HFFc6 (cell line): ENCODE measurements around the gene KIF18B. TPM values are rescaled to one million over a fixed set of nuclear protein-coding genes. Genes with fewer than 3 reads are reported as not detected.
A peak's percentile ranks its signal among the peaks of the same experiment; 100 is the strongest.

ENCODE experiments used
- DNase-seq: peaks from one replicate; pipeline ENCODE4 v3.0.0-alpha.2; 2018
- H3K27ac Mint-ChIP-seq: 2 replicates; pipeline ENCODE4 v1.8.0; 2020; ENCODE audit warnings: mild to moderate bottlenecking, mixed read lengths
- H3K27me3 Mint-ChIP-seq: 2 replicates; pipeline ENCODE4 v1.8.0; 2021; ENCODE audit warnings: mild to moderate bottlenecking, moderate library complexity, mixed read lengths; ENCODE audit not compliant: insufficient read depth
- H3K36me3 Mint-ChIP-seq: 2 replicates; pipeline ENCODE4 v1.8.0; 2021; ENCODE audit warnings: low read depth, mixed read lengths
- H3K4me1 Mint-ChIP-seq: 2 replicates; pipeline ENCODE4 v1.8.0; 2020; ENCODE audit warnings: low read depth, mixed read lengths
- H3K4me3 Mint-ChIP-seq: 2 replicates; pipeline ENCODE4 v1.8.0; 2020; ENCODE audit warnings: mild to moderate bottlenecking, moderate library complexity, mixed read lengths
- H3K9me3 Mint-ChIP-seq: 2 replicates; pipeline ENCODE4 v1.8.0; 2020; ENCODE audit warnings: mild to moderate bottlenecking, mixed read lengths
- CTCF ChIP-seq: fragments of 200-600 bp; sonication (generic); IDR thresholded peaks from 2 replicates; pipeline ENCODE4 v1.5.0; 2021; ENCODE audit warnings: antibody characterized with exemption, mild to moderate bottlenecking
- total RNA-seq, 6 experiments: library from RNA; stranded (reverse); fragmentation: NEBNext Ultra II Directional; extraction: Animal tissue kit (Norgen Biotek cat#: 25700); gene quantifications; 2 replicates in 1 of 6; 3 replicates in 5 of 6; pipeline ENCODE4 v1.2.3, GENCODE V29; 2021

KIF18B gene
- total RNA-seq, 6 experiments from 2014 or later, result 11.4 to 25.6 (median 24.1) TPM

GRCh38 chr17:44989552-44990138 lies 42.1 kb upstream of the KIF18B start:
- Mint-ChIP-seq H3K36me3 (no peaks in the 10 kb centered on the region), H3K27ac (no peak overlapping the region), H3K9me3 (no peaks in the 10 kb centered on the region), H3K4me1 (no peaks in the 10 kb centered on the region), H3K27me3 (peaks cover 34% of the 10 kb centered on the region), H3K4me3 (no peak overlapping the region)
- DNase-seq, result no peak
- no peak for TF ChIP-seq CTCF

DNA sequence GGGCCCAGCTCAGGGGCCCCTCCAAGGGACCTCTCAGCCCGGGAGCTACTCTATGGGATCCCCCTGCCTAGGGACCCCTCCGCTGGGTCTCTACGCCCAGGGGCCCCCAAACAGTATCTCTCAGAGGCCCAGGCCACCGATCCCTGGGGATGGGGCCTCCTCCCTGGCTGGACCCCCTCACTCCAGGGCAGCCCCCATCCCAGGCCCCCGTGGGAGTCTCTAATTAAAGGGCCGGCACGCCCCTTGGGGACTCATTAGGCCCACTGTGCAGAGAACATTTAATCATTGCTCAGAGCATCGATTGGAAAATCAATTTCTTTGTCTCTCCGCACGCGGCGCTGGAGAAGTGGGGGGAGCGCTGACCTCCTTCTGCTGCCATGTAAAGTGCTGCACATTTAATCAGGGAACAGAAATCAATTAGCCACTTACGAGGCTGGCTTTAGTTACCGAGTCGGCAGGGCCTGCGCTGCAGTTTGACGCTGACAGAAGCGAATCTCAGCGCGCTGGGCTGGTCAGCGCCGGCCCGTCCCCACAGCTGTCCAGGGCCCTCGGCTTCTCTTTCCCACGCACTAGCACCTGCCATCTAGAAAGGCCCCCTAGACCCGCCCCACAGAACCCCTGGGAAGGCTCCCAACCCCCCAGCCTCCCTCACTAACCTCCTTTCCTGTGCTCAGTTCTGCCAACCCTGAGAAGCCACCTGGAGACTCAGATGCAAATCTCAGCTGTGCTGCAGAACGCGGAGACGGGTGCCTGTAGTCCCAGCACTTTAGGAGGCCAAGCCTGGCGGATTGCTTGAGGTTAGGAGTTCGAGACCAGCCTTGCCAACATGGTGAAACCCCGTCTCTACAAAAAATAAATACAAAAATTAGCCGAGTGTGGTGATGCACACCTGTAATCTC lies 40.7 kb upstream of the KIF18B start:
- no peak overlapping the region for H3K27ac Mint-ChIP-seq
- TF ChIP-seq CTCF, result no peak
- no peak for DNase-seq
- no peaks in the 10 kb centered on the region for H3K36me3 Mint-ChIP-seq
- peaks cover 28% of the 10 kb centered on the region for H3K27me3 Mint-ChIP-seq
- H3K9me3 Mint-ChIP-seq, result no peaks in the 10 kb centered on the region
- no peaks in the 10 kb centered on the region for H3K4me1 Mint-ChIP-seq
- no peak overlapping the region for H3K4me3 Mint-ChIP-seq

GRCh38 chr17:44983563-44983962 lies 36.0 kb upstream of the KIF18B start:
- no peak overlapping the region for H3K4me3 Mint-ChIP-seq
- no peak for DNase-seq
- no peak for TF ChIP-seq CTCF
- peaks cover 19% of the 10 kb centered on the region for H3K27me3 Mint-ChIP-seq
- no peaks in the 10 kb centered on the region for H3K9me3 Mint-ChIP-seq
- no peaks in the 10 kb centered on the region for H3K36me3 Mint-ChIP-seq
- H3K4me1 Mint-ChIP-seq, result peaks cover 13% of the 10 kb centered on the region
- no peak overlapping the region for H3K27ac Mint-ChIP-seq

GRCh38 chr17:44982113-44982702 lies 34.6 kb upstream of the KIF18B start:
- H3K9me3 Mint-ChIP-seq, result no peaks in the 10 kb centered on the region
- H3K27me3 Mint-ChIP-seq, result peaks cover 22% of the 10 kb centered on the region
- no peaks in the 10 kb centered on the region for H3K36me3 Mint-ChIP-seq
- H3K27ac Mint-ChIP-seq, result no peak overlapping the region
- peaks cover 13% of the 10 kb centered on the region for H3K4me1 Mint-ChIP-seq
- H3K4me3 Mint-ChIP-seq, result peak overlapping the region; percentile 85; the same call in 1 of the 2 replicates
- TF ChIP-seq CTCF, result no peak
- no peak for DNase-seq

DNA sequence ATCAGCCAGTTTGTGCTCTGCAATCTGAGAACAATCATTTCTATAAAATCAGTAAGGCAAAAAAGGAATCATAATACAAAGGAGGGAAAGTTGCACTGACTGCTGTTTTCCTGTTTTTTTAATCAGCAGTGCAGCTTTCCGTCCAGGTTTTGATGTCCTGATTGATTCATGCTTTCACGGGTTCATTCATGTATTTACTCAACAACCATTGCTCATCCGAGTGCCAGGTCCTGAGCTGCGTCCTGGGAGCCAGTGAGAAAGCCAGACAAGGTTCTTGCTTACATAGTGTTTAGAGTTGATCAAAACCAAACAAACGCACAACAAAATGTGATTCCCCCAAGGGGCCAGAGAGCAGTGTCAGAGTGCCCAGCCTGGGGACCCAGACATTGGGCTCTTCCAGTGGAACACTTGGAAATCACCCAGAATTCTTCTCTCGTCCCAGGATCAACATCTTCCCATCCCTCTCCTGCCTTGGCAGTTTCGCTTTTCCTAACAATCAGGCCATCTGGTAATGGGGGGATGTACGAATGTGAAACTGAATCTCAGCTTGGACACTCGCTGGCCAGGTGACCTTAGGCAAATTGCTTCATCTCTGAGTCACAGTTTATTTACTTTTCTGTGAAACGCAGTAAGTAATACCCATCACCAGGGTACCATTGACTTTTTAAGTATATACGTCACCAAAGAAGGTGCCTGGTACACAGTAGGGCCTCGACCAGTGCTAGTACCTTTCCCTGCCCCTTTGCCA lies 33.8 kb upstream of the KIF18B start:
- H3K9me3 Mint-ChIP-seq, result no peaks in the 10 kb centered on the region
- TF ChIP-seq CTCF, result no peak
- peaks cover 25% of the 10 kb centered on the region for H3K27me3 Mint-ChIP-seq
- DNase-seq, result peak; percentile 25
- peak overlapping the region; percentile 85 for H3K4me3 Mint-ChIP-seq
- H3K4me1 Mint-ChIP-seq, result peaks cover 13% of the 10 kb centered on the region
- H3K27ac Mint-ChIP-seq, result peak overlapping the region; percentile 58
- H3K36me3 Mint-ChIP-seq, result no peaks in the 10 kb centered on the region
